Liver (tissue), 9 donors: ENCODE data around the gene CSNK1G2. TPM values are rescaled to one million over a fixed set of nuclear protein-coding genes. Genes with fewer than 3 reads are reported as not detected.

Source experiments
- DNase-seq: peaks from one replicate; pipeline ENCODE4 v3.0.0-alpha.2; 2017; ENCODE audit warnings: low spot score
- H3K27ac ChIP-seq, 2 donors: one replicate each; pipeline ENCODE4 v1.7.0; 2013; ENCODE audit warnings: inconsistent platforms in 2 of 2, low read length in 2 of 2, control low read depth in 1 of 2, low read depth in 1 of 2, mild to moderate bottlenecking in 1 of 2
- H3K27me3 ChIP-seq, 4 donors: one replicate each; pipeline versions ENCODE4 v1.6.1 to v1.7.0; 2013; ENCODE audit warnings: low read length in 3 of 4, inconsistent platforms in 1 of 4, mild to moderate bottlenecking in 1 of 4, moderate library complexity in 1 of 4; ENCODE audit not compliant: control insufficient read depth in 4 of 4, insufficient read depth in 4 of 4
- H3K36me3 ChIP-seq, 4 donors: one replicate each; pipeline versions ENCODE4 v1.6.1 to v1.7.0; 2013; ENCODE audit warnings: low read length in 3 of 4, mild to moderate bottlenecking in 3 of 4, low read depth in 1 of 4, moderate library complexity in 1 of 4; ENCODE audit not compliant: control insufficient read depth in 4 of 4, insufficient read depth in 3 of 4
- H3K4me1 ChIP-seq, 4 donors: one replicate each; pipeline versions ENCODE4 v1.6.1 to v1.7.0; 2013; ENCODE audit warnings: low read length in 3 of 4, mild to moderate bottlenecking in 3 of 4, moderate library complexity in 1 of 4; ENCODE audit not compliant: control insufficient read depth in 4 of 4, insufficient read depth in 4 of 4
- H3K4me3 ChIP-seq, 3 donors: one replicate each; pipeline versions ENCODE4 v1.6.1 to v1.7.0; 2013; ENCODE audit warnings: low read length in 3 of 3, control low read depth in 1 of 3, low read depth in 1 of 3, mild to moderate bottlenecking in 1 of 3
- H3K9ac ChIP-seq, 2 donors: one replicate each; pipeline ENCODE4 v1.7.0; 2013; ENCODE audit warnings: low read length in 2 of 2, mild to moderate bottlenecking in 2 of 2, moderate library complexity in 2 of 2, control low read depth in 1 of 2, low read depth in 1 of 2
- H3K9me3 ChIP-seq, 4 donors: one replicate each; pipeline versions ENCODE4 v1.6.1 to v1.7.0; 2013; ENCODE audit warnings: low read length in 3 of 4; ENCODE audit not compliant: control insufficient read depth in 4 of 4
- CTCF ChIP-seq: fragments of 150-350 bp; IDR thresholded peaks from 2 replicates; pipeline ENCODE4 v1.5.1; 2017; ENCODE audit warnings: improper control_type of control experiment, low read depth, low read length; ENCODE audit not compliant: missing input control
- EGR1 ChIP-seq, 2 donors: IDR thresholded peaks; 2 replicates each; pipeline ENCODE4 v1.6.1; 2016 to 2018; ENCODE audit warnings: antibody characterized with exemption in 2 of 2, low read depth in 2 of 2
- FOXA1 ChIP-seq: IDR thresholded peaks from 2 replicates; pipeline ENCODE4 v1.6.1; 2016; ENCODE audit warnings: antibody characterized with exemption
- FOXA2 ChIP-seq: IDR thresholded peaks from 2 replicates; pipeline ENCODE4 v1.6.1; 2016; ENCODE audit warnings: antibody characterized with exemption
- GABPA ChIP-seq, 2 donors: IDR thresholded peaks in 1 of 2; conservative IDR thresholded peaks in 1 of 2; 2 replicates each; pipeline ENCODE4 v1.6.1; 2016; ENCODE audit warnings: antibody characterized with exemption in 2 of 2, mild to moderate bottlenecking in 1 of 2, moderate library complexity in 1 of 2
- HNF4A ChIP-seq, 2 donors: conservative IDR thresholded peaks; 2 replicates each; pipeline ENCODE4 v1.6.1; 2016; ENCODE audit warnings: antibody characterized with exemption in 2 of 2, mild to moderate bottlenecking in 2 of 2
- HNF4G ChIP-seq: IDR thresholded peaks from 2 replicates; pipeline ENCODE4 v1.6.1; 2016; ENCODE audit warnings: antibody characterized with exemption
- JUND ChIP-seq, 2 donors: IDR thresholded peaks; 2 replicates each; pipeline ENCODE4 v1.6.1; 2016; ENCODE audit warnings: antibody characterized with exemption in 2 of 2
- MAX ChIP-seq: IDR thresholded peaks from 2 replicates; pipeline ENCODE4 v1.6.1; 2016; ENCODE audit warnings: antibody characterized with exemption
- NR2F2 ChIP-seq: IDR thresholded peaks from 2 replicates; pipeline ENCODE4 v1.6.1; 2016; ENCODE audit warnings: antibody characterized with exemption
- RAD21 ChIP-seq, 2 donors: IDR thresholded peaks; 2 replicates each; pipeline ENCODE4 v1.6.1; 2016; ENCODE audit warnings: antibody characterized with exemption in 2 of 2, mild to moderate bottlenecking in 2 of 2
- REST ChIP-seq: IDR thresholded peaks from 2 replicates; pipeline ENCODE4 v1.6.1; 2016; ENCODE audit warnings: antibody characterized with exemption, mild to moderate bottlenecking
- RXRA ChIP-seq, 2 donors: IDR thresholded peaks; 2 replicates each; pipeline ENCODE4 v1.6.1; 2017 to 2018; ENCODE audit warnings: antibody characterized with exemption in 2 of 2, mild to moderate bottlenecking in 1 of 2
- SP1 ChIP-seq: IDR thresholded peaks from 2 replicates; pipeline ENCODE4 v1.6.1; 2018; ENCODE audit warnings: antibody characterized with exemption, mild to moderate bottlenecking
- TAF1 ChIP-seq: conservative IDR thresholded peaks from 2 replicates; pipeline ENCODE4 v1.6.1; 2016; ENCODE audit warnings: antibody characterized with exemption, mild to moderate bottlenecking
- YY1 ChIP-seq: IDR thresholded peaks from 2 replicates; pipeline ENCODE4 v1.6.1; 2016; ENCODE audit warnings: antibody characterized with exemption, mild to moderate bottlenecking
- ZBTB33 ChIP-seq: IDR thresholded peaks from 2 replicates; pipeline ENCODE4 v1.6.1; 2016; ENCODE audit warnings: antibody characterized with exemption
- WGBS: extraction: QIAGEN DNeasy Blood & Tissue Kit; methylation state at CpG from one replicate; pipeline ENCODE4 v1.1.7; 2013; 5-methylcytosine and 5-hydroxymethylcytosine counted together
- polyA plus RNA-seq, 2 donors: library from polyadenylated mRNA; stranded (reverse) in 1 of 2; unstranded in 1 of 2; fragments of 200-250 nt in 1 of 2; fragments of >200 nt in 1 of 2; fragmentation: Nextera tagmentation in 1 of 2; extraction: Ambion mirVana in 1 of 2; gene quantifications; one replicate each; pipeline versions ENCODE4 v1.2.1 to v1.2.3, GENCODE V29; 2013 to 2015
- total RNA-seq, 2 donors: library from RNA; depleted of rRNA; stranded (reverse); fragments of >200 nt; gene quantifications; one replicate each; pipeline ENCODE4 v1.2.3, GENCODE V29; 2014
- TF ChIP-seq, protein P1 (sequence below): IDR thresholded peaks from 2 replicates; pipeline ENCODE4 v1.6.1; 2016; ENCODE audit warnings: antibody characterized with exemption
- donor health status: healthy.
- donor health status: healthy.
- donor health status: healthy.
- donor health status: healthy.
- donor health status: healthy.

The CSNK1G2 gene
- total and polyA plus RNA-seq, 4 donors, result 3.5 to 30.6 (median 23.9) TPM

DNA sequence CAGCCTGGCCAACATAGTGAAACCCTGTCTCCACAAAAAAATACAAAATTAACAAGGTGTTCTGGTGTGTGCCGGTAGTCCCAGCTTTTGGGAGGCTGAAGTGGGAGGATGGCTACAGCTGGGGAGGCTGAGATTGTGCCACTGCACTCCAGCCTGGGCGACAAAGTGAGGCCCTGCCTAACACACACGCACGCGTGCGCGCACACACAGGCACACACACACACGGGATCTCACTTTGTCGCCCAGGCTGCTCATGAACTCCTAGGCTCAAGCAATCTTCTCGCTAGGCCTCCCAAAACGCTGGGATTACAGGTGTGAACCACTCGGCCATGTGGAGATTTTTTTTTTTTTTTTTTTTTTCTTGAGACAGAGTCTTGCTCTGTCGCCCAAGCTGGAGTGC is 77.8 kb downstream of the CSNK1G2 start (continued):
- no peak for TF ChIP-seq REST
- no peak for TF ChIP-seq FOXA1
- TF ChIP-seq NR2F2, result no peak
- no peak for TF ChIP-seq RAD21 (IDR thresholded peaks at IDR 0.05)
- no peak for TF ChIP-seq FOXA2

GRCh38 chr19:2021453-2022140 is 80.6 kb downstream of the CSNK1G2 start:
- no peaks in the 10 kb centered on the region for H3K9me3 ChIP-seq
- peaks cover 0 to 2% (median 2%) of the 10 kb centered on the region in 4 donors for H3K4me1 ChIP-seq
- H3K27me3 ChIP-seq, result no peaks in the 10 kb centered on the region
- TF ChIP-seq SP1 (no peak), JUND (IDR thresholded peaks at IDR 0.05) (no peak), REST (no peak), NR2F2 (no peak), YY1 (no peak), FOXA2 (no peak), RXRA (IDR thresholded peaks at IDR 0.05) (no peak), TAF1 (no peak), GABPA (IDR thresholded peaks at IDR 0.05 in 1 of 2, conservative IDR thresholded peaks at IDR 0.05 in 1 of 2) (no peak)
- no peak overlapping the region for H3K9ac ChIP-seq
- no peak for DNase-seq
- H3K4me3 ChIP-seq, result no peak overlapping the region
- H3K36me3 ChIP-seq, result no peaks in the 10 kb centered on the region
- WGBS, result 81% methylated on average over 4 of the region's 4 CpGs
- H3K27ac ChIP-seq, result no peak overlapping the region

GRCh38 chr19:2022289-2022688 is 81.3 kb downstream of the CSNK1G2 start:
- over 99% methylated on average over 2 of the region's 2 CpGs for WGBS

More at GRCh38 chr19:2022289-2022688, 81.3 kb downstream of the CSNK1G2 start:
- DNase-seq, result no peak
- Histone ChIP-seq H3K36me3 (no peaks in the 10 kb centered on the region), H3K4me3 (no peak overlapping the region), H3K27ac (no peak overlapping the region), H3K27me3 (no peaks in the 10 kb centered on the region), H3K9ac (no peak overlapping the region), H3K4me1 (peaks cover 0 to 9% (median 5%) of the 10 kb centered on the region in 4 donors), H3K9me3 (no peaks in the 10 kb centered on the region)
- TF ChIP-seq RXRA (IDR thresholded peaks at IDR 0.05), result no peak
- no peak for TF ChIP-seq FOXA2
- no peak for TF ChIP-seq SP1
- TF ChIP-seq, protein P1, sequence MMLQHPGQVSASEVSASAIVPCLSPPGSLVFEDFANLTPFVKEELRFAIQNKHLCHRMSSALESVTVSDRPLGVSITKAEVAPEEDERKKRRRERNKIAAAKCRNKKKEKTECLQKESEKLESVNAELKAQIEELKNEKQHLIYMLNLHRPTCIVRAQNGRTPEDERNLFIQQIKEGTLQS, result no peak
- no peak for TF ChIP-seq ZBTB33
- TF ChIP-seq NR2F2, result no peak
- TF ChIP-seq HNF4G, result no peak
- TF ChIP-seq HNF4A (conservative IDR thresholded peaks at IDR 0.05), result no peak
- TF ChIP-seq EGR1 (IDR thresholded peaks at IDR 0.05; ENCODE audit: low read depth in 2 of 2), result no peak
- TF ChIP-seq JUND (IDR thresholded peaks at IDR 0.05), result no peak
- TF ChIP-seq TAF1, result no peak
- TF ChIP-seq CTCF, result no peak
- TF ChIP-seq RAD21 (IDR thresholded peaks at IDR 0.05), result no peak
- TF ChIP-seq MAX, result no peak
